Kidney epithelial cell (primary cell): ENCODE measurements around the gene TRIM73. TPM values are rescaled to one million over a fixed set of nuclear protein-coding genes. Genes with fewer than 3 reads are reported as not detected.
"Not testable (repeated sequence)": the region's sequence is repeated elsewhere in the genome, so short reads cannot be mapped to it uniquely, and the experiment has no call there.

Experiments used
- DNase-seq: peaks from one replicate; pipeline ENCODE4 v3.0.0-alpha.2; 2010; ENCODE audit warnings: low read depth
- H3K27me3 ChIP-seq: 2 replicates; pipeline ENCODE4 v1.6.0; 2011; ENCODE audit warnings: low read length; ENCODE audit not compliant: control insufficient read depth, insufficient read depth
- H3K36me3 ChIP-seq: 2 replicates; pipeline ENCODE4 v1.5.1; 2011; ENCODE audit warnings: low read length; ENCODE audit not compliant: control insufficient read depth, insufficient read depth
- H3K4me3 ChIP-seq: 2 replicates; pipeline ENCODE4 v1.5.1; 2011; ENCODE audit warnings: low read depth, mild to moderate bottlenecking, control low read depth, low read length
- total RNA-seq: library from RNA; depleted of rRNA; stranded (reverse); fragments of >200 nt; gene quantifications from 2 replicates; pipeline ENCODE4 v1.2.3, GENCODE V29; 2015
- TF ChIP-seq, protein P1 (sequence below): IDR thresholded peaks from 2 replicates; pipeline ENCODE4 v1.5.1; 2011; ENCODE audit warnings: mild to moderate bottlenecking, moderate library complexity, low read length, control low read depth, inconsistent platforms; ENCODE audit not compliant: insufficient read depth, poor library complexity, severe bottlenecking

Gene TRIM73
- total RNA-seq, 1 donor from 2014 or later, result not detected

DNA sequence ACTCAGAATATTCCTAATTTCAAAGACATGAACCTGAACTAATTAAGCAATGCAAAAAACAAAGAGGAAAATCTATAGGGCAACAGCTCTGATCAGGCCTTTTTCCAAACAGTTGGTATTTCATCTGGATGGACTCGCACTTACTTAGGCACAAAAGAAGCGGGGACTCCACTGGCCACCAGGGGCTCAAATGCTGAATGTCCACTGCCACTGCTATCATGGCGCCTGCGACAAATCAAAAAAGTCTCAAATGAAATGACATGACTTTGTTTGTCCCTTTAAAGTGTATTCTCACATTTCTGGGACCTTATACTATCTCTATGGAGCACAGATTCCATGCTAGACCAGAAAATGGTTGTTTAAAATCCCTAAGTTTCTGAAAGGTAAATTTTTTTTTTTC lies 43.6 kb downstream of the TRIM73 start:
- H3K36me3 ChIP-seq, H3K27me3 ChIP-seq, H3K4me3 ChIP-seq, DNase-seq: not testable (repeated sequence)

DNA sequence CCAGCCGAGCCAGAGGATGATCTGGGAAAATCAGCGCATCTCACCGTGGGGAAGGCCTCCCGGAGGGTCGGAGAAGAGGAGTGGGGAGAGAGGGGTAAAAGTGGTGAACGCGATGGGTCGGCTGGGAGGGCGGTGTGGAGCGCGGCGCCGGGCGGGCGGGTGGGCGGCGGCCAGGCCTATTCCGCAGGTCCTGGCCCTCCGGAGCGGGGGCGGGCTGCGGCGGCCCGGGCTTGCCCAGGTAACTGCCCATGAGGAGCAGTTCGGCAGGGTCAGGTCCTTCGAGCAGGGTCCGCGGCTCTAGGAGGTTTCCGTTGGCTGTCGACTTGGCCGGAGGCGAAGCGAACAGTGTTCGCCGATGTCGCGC lies 46.7 kb downstream of the TRIM73 start:
- not testable (repeated sequence) for DNase-seq, H3K27me3 ChIP-seq, H3K36me3 ChIP-seq
- H3K4me3 ChIP-seq, result peak overlapping the region; percentile 40

DNA sequence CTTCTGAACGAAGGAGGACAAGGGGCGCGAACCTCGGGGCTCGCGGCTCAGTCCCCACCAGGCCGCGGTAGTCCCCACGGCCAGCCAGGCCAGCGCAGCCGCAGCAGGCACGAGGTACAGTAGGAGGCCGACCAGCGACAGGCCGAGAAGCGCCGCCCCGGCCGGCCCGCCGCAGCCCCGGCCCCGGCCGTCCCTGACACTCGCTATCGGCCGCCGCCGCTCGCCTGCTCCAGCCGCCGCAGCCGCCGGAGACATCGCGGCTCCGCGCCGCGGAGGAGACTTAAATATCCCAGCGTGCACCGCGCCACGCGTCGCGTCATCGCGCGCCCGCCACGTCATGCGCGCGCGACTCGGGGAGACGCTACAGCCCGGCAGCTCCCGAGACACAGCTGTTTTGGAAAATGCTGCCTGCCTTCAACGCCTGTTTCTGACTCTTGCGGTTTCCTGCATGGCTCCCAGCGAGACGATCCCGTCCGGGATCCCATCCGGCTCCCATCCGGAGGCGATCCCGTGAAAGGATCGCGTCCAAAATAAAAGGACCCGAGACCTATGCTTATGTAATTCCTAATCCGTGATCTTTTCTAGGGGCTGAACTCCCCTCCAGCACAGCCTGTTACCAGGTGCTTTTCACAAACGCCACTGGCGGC lies 47.2 kb downstream of the TRIM73 start:
- H3K27me3 ChIP-seq, H3K36me3 ChIP-seq, DNase-seq: not testable (repeated sequence)
- peak overlapping the region; percentile 38 for H3K4me3 ChIP-seq

DNA sequence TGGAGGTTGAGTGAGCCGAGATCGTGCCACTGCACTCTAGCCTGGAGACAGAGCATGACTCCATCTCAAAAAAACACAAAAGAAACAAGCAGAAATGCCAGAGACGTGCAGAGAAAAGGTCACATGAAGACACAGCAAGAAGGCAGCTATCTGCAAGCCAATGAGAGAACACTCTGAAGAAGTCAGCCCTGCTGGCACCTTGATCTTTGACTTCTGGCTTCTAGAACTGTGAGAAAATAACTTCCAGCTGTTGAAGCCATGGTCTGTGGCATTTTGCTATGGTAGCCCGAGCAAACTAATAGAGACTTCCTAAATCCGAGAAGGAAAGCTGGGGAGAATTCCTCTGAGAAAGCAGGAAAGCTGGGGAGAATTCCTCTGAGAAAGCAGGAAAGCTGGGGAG lies 54.5 kb downstream of the TRIM73 start:
- DNase-seq, H3K4me3 ChIP-seq, H3K36me3 ChIP-seq: not testable (repeated sequence)

DNA sequence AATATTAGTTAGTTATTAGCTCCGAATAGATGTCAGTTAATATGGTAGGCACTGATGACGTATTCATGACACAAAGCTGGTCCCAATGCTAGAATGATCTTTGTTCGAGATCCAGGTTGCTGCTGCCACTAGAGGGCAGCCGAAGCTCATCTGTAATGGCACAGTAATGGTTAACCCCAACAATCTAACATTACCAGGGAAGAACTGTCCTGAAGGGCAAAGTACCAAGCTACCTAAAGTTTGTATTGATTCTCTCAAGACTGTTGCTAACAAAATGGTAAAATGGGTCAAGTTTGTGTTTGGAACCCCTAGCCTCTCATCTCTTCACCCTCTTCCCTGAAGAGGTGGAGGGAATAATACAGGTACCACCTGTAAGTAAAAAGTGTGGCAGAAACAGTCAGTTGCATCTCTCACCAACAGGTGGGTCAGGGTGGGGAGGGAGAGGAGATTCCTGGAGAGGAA lies 57.1 kb downstream of the TRIM73 start:
- H3K27me3 ChIP-seq, H3K4me3 ChIP-seq, DNase-seq, H3K36me3 ChIP-seq: not testable (repeated sequence)
- TF ChIP-seq, protein P1, sequence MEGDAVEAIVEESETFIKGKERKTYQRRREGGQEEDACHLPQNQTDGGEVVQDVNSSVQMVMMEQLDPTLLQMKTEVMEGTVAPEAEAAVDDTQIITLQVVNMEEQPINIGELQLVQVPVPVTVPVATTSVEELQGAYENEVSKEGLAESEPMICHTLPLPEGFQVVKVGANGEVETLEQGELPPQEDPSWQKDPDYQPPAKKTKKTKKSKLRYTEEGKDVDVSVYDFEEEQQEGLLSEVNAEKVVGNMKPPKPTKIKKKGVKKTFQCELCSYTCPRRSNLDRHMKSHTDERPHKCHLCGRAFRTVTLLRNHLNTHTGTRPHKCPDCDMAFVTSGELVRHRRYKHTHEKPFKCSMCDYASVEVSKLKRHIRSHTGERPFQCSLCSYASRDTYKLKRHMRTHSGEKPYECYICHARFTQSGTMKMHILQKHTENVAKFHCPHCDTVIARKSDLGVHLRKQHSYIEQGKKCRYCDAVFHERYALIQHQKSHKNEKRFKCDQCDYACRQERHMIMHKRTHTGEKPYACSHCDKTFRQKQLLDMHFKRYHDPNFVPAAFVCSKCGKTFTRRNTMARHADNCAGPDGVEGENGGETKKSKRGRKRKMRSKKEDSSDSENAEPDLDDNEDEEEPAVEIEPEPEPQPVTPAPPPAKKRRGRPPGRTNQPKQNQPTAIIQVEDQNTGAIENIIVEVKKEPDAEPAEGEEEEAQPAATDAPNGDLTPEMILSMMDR, result peak; percentile 25

More for the DNA sequence above, 54.5 kb downstream of the TRIM73 start:
- H3K27me3 ChIP-seq, result not testable (repeated sequence)

Other genes with a start within 250 kb of the TRIM73 start
- 19.4 and 23.2 TPM in 2 replicates for gene POM121C, start 90.7 kb downstream of the TRIM73 start, total RNA-seq
- gene SPDYE5, start 96.7 kb downstream of the TRIM73 start, total RNA-seq, result not detected in 2 replicates